Immature natural killer cell (primary cell): ENCODE results near the gene PHAX. TPM values are rescaled to one million over a fixed set of nuclear protein-coding genes. Genes with fewer than 3 reads are reported as not detected.
"Not testable (repeated sequence)": the region's sequence is repeated elsewhere in the genome, so short reads cannot be mapped to it uniquely, and the experiment has no call there.

ENCODE experiments used
- DNase-seq, 3 donors: peaks; one replicate each; pipeline ENCODE4 v3.0.0; 2022; ENCODE audit warnings: mixed read lengths in 1 of 3
- H3K27ac Mint-ChIP-seq, 6 donors: one replicate each; pipeline ENCODE4 v1.8.0; 2020; ENCODE audit warnings: mixed read lengths in 6 of 6, mild to moderate bottlenecking in 5 of 6, inconsistent platforms in 4 of 6, moderate library complexity in 3 of 6
- H3K27me3 Mint-ChIP-seq, 3 donors: one replicate each; pipeline ENCODE4 v1.8.0; 2020 to 2021; ENCODE audit warnings: low read depth in 3 of 3, mild to moderate bottlenecking in 3 of 3, mixed read lengths in 3 of 3, moderate library complexity in 3 of 3, inconsistent platforms in 1 of 3
- H3K36me3 Mint-ChIP-seq, 3 donors: one replicate each; pipeline ENCODE4 v1.8.0; 2020; ENCODE audit warnings: mixed read lengths in 3 of 3, inconsistent platforms in 2 of 3, mild to moderate bottlenecking in 2 of 3
- H3K4me1 Mint-ChIP-seq, 2 donors: one replicate each; pipeline ENCODE4 v1.8.0; 2020; ENCODE audit warnings: inconsistent platforms in 2 of 2, mild to moderate bottlenecking in 2 of 2, mixed read lengths in 2 of 2, moderate library complexity in 1 of 2
- H3K4me3 Mint-ChIP-seq, 5 donors: one replicate each; pipeline ENCODE4 v1.8.0; 2020; ENCODE audit warnings: mild to moderate bottlenecking in 5 of 5, mixed read lengths in 5 of 5, inconsistent platforms in 3 of 5, moderate library complexity in 3 of 5
- H3K9me3 Mint-ChIP-seq, 6 donors: one replicate each; pipeline ENCODE4 v1.8.0; 2020; ENCODE audit warnings: mild to moderate bottlenecking in 6 of 6, mixed read lengths in 6 of 6, inconsistent platforms in 4 of 6, moderate library complexity in 3 of 6
- polyA plus RNA-seq, 3 donors: library from polyadenylated mRNA; unstranded; fragments of 300-500 nt; fragmentation: Illumina TruSeq; gene quantifications; one replicate each; pipeline ENCODE4 v1.2.3, GENCODE V29; 2021

PHAX gene
- polyA plus RNA-seq, 3 donors from 2014 or later: 49.3 to 109 (median 70.5) TPM

DNA sequence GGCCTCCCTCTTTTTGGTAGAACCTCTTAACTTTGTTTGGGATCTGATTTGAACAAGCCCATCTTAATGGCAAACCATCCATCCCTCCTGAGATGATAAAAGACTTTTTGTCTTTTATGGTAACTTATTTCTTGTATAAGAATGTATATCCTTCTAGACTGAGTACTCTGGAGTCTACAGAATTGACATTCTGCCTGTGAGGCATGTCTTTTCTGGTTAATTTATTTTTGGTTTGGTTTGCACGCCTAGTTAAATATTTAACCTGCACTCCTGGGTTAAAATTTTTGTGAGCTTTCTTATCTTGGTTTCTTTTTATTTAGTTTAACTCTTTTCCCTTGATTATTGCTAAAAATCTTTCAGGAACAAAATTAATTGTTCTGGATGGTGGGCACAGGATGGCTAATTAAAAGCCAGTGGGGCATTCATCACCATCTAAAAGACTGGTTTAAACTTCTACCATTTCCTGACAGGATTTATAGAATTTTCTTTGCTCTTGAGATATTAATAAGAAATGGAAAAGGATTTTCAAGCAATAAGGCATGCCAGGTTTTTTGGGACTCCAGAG lies 50.3 kb downstream of the PHAX start:
- H3K9me3 Mint-ChIP-seq: no peaks in the 10 kb centered on the region
- H3K27ac Mint-ChIP-seq: no peak overlapping the region
- H3K27me3 Mint-ChIP-seq: peaks cover 0 to 1% (median 0%) of the 10 kb centered on the region in 3 donors
- H3K36me3 Mint-ChIP-seq: peaks cover 0 to 3% (median 0%) of the 10 kb centered on the region in 3 donors
- no peak overlapping the region for H3K4me3 Mint-ChIP-seq
- DNase-seq: no peak
- no peaks in the 10 kb centered on the region for H3K4me1 Mint-ChIP-seq

DNA sequence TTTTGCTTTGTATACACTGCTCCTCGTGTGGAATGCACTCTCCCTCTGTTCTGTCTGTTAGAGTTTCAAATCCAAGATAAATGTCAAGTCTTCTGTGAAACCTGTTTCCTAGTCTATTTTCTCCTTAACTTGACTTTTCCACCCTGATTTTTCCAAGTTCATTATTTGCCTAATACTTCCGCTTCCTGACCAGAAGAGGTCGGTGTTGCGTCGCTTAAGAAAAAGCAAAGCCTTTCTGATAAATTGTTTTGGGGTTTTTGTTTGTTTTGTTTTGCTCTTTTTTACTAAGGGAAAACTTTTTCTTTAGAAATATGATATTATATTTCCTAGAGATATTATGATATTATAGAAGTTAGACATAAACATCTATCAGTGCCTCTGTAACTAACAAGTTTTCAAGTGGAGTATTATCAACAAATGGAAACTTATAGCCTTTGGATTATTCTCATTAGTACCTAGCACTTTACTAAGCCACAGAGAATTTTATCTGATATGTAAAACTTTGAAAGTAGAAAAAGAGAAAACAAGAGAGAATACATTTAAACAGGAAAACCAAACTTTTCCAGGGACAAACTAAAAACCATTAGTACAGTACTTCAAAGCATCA lies 55.8 kb downstream of the PHAX start:
- DNase-seq: peak; percentile 14 to 19 (median 18)
- peaks cover 0 to 1% (median 0%) of the 10 kb centered on the region in 3 donors for H3K27me3 Mint-ChIP-seq
- no peaks in the 10 kb centered on the region for H3K9me3 Mint-ChIP-seq
- no peaks in the 10 kb centered on the region for H3K4me1 Mint-ChIP-seq
- no peak overlapping the region for H3K27ac Mint-ChIP-seq
- no peaks in the 10 kb centered on the region for H3K36me3 Mint-ChIP-seq
- no peak overlapping the region for H3K4me3 Mint-ChIP-seq

DNA sequence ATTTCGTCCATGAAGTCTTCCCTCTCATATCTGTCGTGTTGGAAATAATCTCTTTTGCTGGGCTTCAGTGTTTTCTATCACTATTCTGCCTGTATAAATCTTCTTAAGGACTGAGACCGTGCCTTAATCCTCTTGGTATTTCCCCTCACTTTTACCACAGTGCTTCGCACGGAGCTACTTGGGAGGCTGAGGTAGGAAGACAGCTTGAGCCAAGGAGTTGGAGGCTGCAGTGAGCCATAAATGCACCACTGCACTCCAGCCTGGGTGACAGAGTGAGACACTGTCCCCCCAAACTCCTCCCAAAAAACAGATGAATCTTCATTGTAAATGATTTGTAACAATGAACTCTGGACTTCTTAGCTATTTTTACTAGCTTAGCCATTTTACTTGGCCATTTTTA lies 57.8 kb downstream of the PHAX start:
- H3K36me3 Mint-ChIP-seq: no peaks in the 10 kb centered on the region
- H3K27me3 Mint-ChIP-seq: peaks cover 0 to 3% (median 0%) of the 10 kb centered on the region in 3 donors
- DNase-seq: no peak
- H3K27ac Mint-ChIP-seq: no peak overlapping the region
- H3K9me3 Mint-ChIP-seq: no peaks in the 10 kb centered on the region
- H3K4me1 Mint-ChIP-seq: no peaks in the 10 kb centered on the region
- H3K4me3 Mint-ChIP-seq: no peak overlapping the region

DNA sequence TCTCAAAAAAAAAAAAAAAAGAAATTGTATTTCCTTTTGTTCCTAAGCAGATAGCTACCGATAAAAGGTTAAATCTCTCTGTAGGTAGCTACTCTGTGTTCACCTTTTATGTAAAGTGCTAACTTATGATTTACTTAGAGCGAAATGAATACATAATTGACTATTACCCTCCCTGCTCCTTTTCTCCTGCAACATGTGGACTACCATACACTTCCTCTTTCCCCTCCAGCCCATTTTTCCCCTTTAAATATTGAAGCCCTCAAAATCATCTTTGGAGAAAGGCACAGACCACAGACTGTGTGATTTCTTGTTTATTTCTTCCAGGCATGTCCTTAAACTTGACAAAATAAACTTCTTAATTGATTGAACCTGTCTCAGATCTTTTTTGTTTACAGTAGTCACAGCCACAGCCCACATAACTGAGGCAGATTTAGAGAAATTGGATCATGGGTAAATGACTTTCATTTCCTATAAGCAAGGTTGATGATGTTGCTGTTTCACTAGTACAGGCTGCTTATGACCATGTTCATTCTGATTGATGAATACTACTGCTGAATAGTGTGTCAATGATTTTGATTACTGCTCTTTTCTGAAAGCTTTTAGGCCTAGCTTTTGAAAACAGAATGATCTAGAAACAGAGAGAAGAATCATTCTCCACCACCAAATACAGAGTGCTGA lies 59.2 kb downstream of the PHAX start:
- H3K27me3 Mint-ChIP-seq: peaks cover 0 to 3% (median 0%) of the 10 kb centered on the region in 3 donors
- no peak for DNase-seq
- H3K4me1 Mint-ChIP-seq: no peaks in the 10 kb centered on the region
- H3K27ac Mint-ChIP-seq: no peak overlapping the region
- no peaks in the 10 kb centered on the region for H3K36me3 Mint-ChIP-seq
- H3K9me3 Mint-ChIP-seq: no peaks in the 10 kb centered on the region
- no peak overlapping the region for H3K4me3 Mint-ChIP-seq

DNA sequence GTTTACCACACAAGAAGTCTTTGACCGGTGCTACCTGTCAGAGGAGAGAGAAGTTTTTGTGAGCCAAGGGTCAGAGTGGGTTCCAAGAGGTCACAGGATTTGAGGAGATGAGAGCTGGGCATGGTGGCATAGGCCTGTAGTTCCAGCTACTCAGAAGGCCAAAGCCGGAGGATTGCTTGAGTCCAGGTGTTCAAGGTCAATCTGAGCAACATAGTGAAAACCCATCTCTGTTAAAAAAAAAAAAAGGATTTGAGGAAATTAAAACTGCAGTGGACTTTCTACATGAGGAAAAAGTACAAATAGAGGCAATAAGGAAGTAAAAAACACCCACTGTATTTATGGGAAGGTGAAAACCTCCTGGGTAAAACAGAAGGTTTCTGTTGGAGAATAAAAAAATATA lies 63.8 kb downstream of the PHAX start:
- Mint-ChIP-seq H3K27me3 (peaks cover 0 to 5% (median 0%) of the 10 kb centered on the region in 3 donors), H3K27ac (no peak overlapping the region), H3K4me3 (no peak overlapping the region), H3K4me1 (no peaks in the 10 kb centered on the region), H3K36me3 (no peaks in the 10 kb centered on the region), H3K9me3 (no peaks in the 10 kb centered on the region)
- no peak for DNase-seq

DNA sequence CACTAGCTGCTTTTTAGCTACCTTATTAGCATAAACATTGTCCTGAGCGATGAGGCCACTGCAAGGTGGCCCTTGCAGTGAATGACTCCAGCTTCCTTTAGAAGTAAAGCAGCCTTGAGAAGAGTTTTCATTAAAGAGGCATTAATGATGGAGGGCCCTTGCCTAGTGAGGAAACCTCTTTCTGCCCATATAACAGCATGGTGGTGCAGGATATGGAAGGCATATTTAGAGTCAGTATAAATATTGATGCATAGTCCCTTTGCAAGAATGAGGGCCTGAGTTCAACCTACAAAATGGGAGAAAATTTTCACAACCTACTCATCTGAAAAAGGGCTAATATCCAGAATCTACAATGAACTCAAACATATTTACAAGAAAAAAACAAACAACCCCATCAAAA lies 69.4 kb downstream of the PHAX start:
- DNase-seq, H3K4me1 Mint-ChIP-seq, H3K27me3 Mint-ChIP-seq, H3K27ac Mint-ChIP-seq, H3K36me3 Mint-ChIP-seq, H3K9me3 Mint-ChIP-seq, H3K4me3 Mint-ChIP-seq: not testable (repeated sequence)

DNA sequence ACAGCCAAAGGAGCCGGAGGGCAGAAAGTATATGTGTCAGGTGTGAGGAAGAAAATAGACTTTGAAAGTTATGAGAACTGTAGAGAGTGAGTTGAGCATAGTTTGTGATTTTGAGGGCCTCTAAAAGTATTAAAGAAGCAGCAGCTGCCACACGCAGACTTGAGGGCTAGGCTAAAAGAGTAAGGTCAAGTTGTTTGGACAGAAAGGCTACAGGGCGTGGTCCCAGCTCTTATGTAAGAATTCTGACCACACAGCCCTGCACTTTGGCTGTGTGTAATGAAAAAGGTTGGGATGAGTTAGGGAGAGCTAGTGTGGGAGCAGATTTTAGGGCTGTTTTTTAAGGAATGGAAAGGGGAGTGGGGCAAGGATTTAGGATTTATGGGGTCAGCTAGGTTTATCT lies 70.9 kb downstream of the PHAX start:
- H3K36me3 Mint-ChIP-seq, H3K27me3 Mint-ChIP-seq, DNase-seq, H3K4me1 Mint-ChIP-seq, H3K27ac Mint-ChIP-seq, H3K4me3 Mint-ChIP-seq, H3K9me3 Mint-ChIP-seq: not testable (repeated sequence)

DNA sequence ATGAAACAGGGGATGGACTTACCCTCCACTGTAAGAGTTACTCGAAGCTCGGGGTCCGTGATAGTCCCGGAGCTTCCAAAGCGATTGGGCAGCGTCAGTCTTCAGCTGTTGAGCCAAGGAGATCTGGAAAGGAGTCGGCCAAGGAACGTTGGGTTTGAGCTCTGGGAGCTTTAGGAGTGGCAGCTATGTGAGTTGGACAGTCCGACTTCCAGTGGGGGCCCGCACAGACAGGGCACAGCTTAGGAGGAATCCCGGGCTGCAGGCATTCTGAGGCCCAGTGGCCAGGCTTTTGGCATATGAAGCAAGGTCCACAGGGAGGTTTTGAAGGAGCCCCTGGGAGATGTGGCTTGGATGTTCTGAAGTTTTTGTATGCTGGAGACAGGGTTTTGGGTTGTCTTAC lies 72.7 kb downstream of the PHAX start:
- H3K4me1 Mint-ChIP-seq: peaks cover 0 to 6% of the 10 kb centered on the region in 2 donors
- no peak overlapping the region for H3K4me3 Mint-ChIP-seq
- no peak overlapping the region for H3K27ac Mint-ChIP-seq
- H3K9me3 Mint-ChIP-seq: peaks cover 0 to 5% (median 0%) of the 10 kb centered on the region in 6 donors
- peaks cover 0 to 4% (median 0%) of the 10 kb centered on the region in 3 donors for H3K36me3 Mint-ChIP-seq
- peaks cover 0 to 4% (median 0%) of the 10 kb centered on the region in 3 donors for H3K27me3 Mint-ChIP-seq
- DNase-seq: no peak

DNA sequence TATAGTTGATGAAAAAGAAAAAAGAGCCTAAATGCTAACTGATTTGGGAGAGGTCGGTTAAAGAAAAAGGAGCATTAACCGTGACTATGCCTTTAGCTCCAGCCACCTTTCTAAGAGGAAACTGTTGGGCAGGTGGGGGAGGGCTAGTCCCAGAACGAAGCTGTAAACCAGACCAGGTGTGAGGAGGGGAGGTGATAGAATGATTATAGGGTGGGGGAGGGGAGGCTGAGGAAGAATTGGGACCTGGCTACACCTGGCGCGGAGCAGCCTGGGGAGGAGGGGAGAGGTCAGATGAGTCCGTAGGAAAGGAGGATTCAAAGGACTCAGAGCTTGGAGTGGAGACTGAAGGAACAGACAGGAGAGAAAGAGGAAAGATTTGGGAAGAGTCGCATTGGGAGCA lies 73.4 kb downstream of the PHAX start:
- no peak overlapping the region for H3K27ac Mint-ChIP-seq
- DNase-seq: no peak
- H3K36me3 Mint-ChIP-seq: peaks cover 0 to 4% (median 0%) of the 10 kb centered on the region in 3 donors
- no peak overlapping the region for H3K4me3 Mint-ChIP-seq
- H3K27me3 Mint-ChIP-seq: peaks cover 0 to 4% (median 0%) of the 10 kb centered on the region in 3 donors
- H3K9me3 Mint-ChIP-seq: peaks cover 0 to 6% (median 0%) of the 10 kb centered on the region in 6 donors
- H3K4me1 Mint-ChIP-seq: peaks cover 0 to 6% of the 10 kb centered on the region in 2 donors

DNA sequence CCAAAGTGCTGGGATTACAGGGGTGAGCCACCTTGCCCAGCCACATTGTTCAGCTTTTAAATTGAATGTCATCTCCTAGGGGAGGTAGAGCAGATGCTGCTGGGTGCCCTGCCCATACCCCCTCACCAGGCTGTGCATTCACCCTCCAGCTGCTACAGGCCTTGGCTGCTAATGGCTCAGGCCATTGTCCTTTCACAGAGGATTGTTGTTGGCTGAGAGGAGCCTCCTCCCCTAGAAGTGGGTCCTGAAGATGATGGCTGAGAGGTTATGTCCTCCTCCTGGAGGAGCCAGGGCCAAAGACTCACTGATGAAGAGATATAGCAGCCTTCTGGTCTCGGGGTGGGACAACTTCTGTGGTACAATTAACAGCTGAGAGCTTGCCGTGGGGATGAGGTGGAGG lies 74.6 kb downstream of the PHAX start:
- Mint-ChIP-seq H3K27ac (no peak overlapping the region), H3K4me1 (peaks cover 0 to 6% of the 10 kb centered on the region in 2 donors), H3K27me3 (peaks cover 0 to 2% (median 0%) of the 10 kb centered on the region in 3 donors), H3K4me3 (no peak overlapping the region), H3K9me3 (peaks cover 0 to 6% (median 0%) of the 10 kb centered on the region in 6 donors), H3K36me3 (peaks cover 0 to 4% (median 0%) of the 10 kb centered on the region in 3 donors)
- no peak for DNase-seq

DNA sequence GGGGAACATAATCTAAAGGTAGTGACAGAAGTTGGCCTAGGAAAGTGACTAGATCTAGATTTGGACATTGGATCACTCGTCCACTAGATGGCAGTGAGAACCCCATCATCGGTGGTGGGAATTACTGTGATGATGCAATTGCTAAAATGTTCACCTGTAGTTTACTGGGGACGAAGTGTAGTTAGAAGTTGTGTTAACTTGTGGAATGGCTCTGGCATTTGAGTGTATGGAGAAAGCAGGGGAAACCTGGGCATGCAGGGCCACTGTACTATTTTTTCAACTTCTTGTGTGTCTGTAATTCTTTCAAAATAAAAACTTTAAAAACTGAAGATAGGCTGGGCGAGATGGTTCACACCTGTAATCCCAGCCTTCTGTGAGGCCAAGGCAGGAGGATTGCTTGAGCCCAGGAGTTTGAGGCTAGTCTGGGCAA lies 75.5 kb downstream of the PHAX start:
- peaks cover 0 to 6% of the 10 kb centered on the region in 2 donors for H3K4me1 Mint-ChIP-seq
- H3K4me3 Mint-ChIP-seq: no peak overlapping the region
- peaks cover 0 to 2% (median 0%) of the 10 kb centered on the region in 3 donors for H3K27me3 Mint-ChIP-seq
- peaks cover 0 to 3% (median 0%) of the 10 kb centered on the region in 3 donors for H3K36me3 Mint-ChIP-seq
- H3K27ac Mint-ChIP-seq: no peak overlapping the region
- H3K9me3 Mint-ChIP-seq: peaks cover 0 to 5% (median 0%) of the 10 kb centered on the region in 6 donors
- peak; percentile 55 to 68 (median 56) for DNase-seq

Other genes starting within 250 kb of the PHAX start
- 10 to 100 TPM in 1 of 3 donors, 1 to 10 TPM in 2; 1.4 to 10.3 (median 4.4) TPM for gene GRAMD2B, start 177.5 kb upstream of the PHAX start, polyA plus RNA-seq
- 1 to 10 TPM in 2 of 3 donors, not detected in 1; 1.3 to 1.4 TPM for gene ALDH7A1, start 5.7 kb upstream of the PHAX start, polyA plus RNA-seq
- 10 to 100 TPM in 2 of 3 donors, 1 to 10 TPM in 1; 8.7 to 15.8 (median 10.6) TPM for gene LMNB1, start 176.2 kb downstream of the PHAX start, polyA plus RNA-seq